ENCODE data around the gene SIK3. TPM values are rescaled to one million over a fixed set of nuclear protein-coding genes. Genes with fewer than 3 reads are reported as not detected.
A peak's percentile ranks its signal among the peaks of the same experiment; 100 is the strongest.

SIK3 gene
- polyA plus RNA-seq, 1 experiment = 9.0 TPM

GRCh38 chr11:116857936-116858335, 240.3 kb downstream of the SIK3 start:
- Histone ChIP-seq H3K27ac (ENCODE audit: low read depth, low read length) (no peak overlapping the region), H3K9me3 (ENCODE audit: control insufficient read depth, insufficient read depth, low read length) (no peaks in the 10 kb centered on the region), H3K27me3 (ENCODE audit: control insufficient read depth, insufficient read depth, low read length) (no peaks in the 10 kb centered on the region), H3K4me3 (ENCODE audit: low read depth, low read length) (no peak overlapping the region)
- no peak for TF ChIP-seq CTCF (IDR thresholded peaks at IDR 0.05; ENCODE audit: low read depth, low read length)
- ChIA-PET POLR2A (no interaction called here), CTCF (interaction anchor here (1.0 to 2.3 kb wide), 5 partner anchors 21 to 369 kb away, joined by 3 to 6 read pairs (median 4); partner anchors contain the start of gene APOA5)
- no peak for DNase-seq (ENCODE audit: low read depth, low spot score)

GRCh38 chr11:116857316-116857715, 240.9 kb downstream of the SIK3 start:
- H3K27me3 ChIP-seq (ENCODE audit: control insufficient read depth, insufficient read depth, low read length) = no peaks in the 10 kb centered on the region
- no peak overlapping the region for H3K27ac ChIP-seq (ENCODE audit: low read depth, low read length)
- H3K9me3 ChIP-seq (ENCODE audit: control insufficient read depth, insufficient read depth, low read length) = no peaks in the 10 kb centered on the region
- no peak overlapping the region for H3K4me3 ChIP-seq (ENCODE audit: low read depth, low read length)
- POLR2A ChIA-PET = interaction anchor here (0.5 to 0.6 kb wide), 2 partner anchors 16 to 155 kb away, joined by 4 to 10 read pairs; no protein-coding TSS in a partner anchor
- no peak for DNase-seq (ENCODE audit: low read depth, low spot score)
- CTCF ChIA-PET = interaction anchor here (1.0 to 2.3 kb wide), 4 partner anchors 21 to 249 kb away, joined by 3 to 6 read pairs (median 5); partner anchors contain the start of gene APOA5
- TF ChIP-seq CTCF (IDR thresholded peaks at IDR 0.05; ENCODE audit: low read depth, low read length) = no peak

- no peak for DNase-seq (ENCODE audit: low read depth, low spot score)
- Histone ChIP-seq H3K27me3 (ENCODE audit: control insufficient read depth, insufficient read depth, low read length) (no peaks in the 10 kb centered on the region), H3K4me3 (ENCODE audit: low read depth, low read length) (no peak overlapping the region), H3K27ac (ENCODE audit: low read depth, low read length) (no peak overlapping the region), H3K9me3 (ENCODE audit: control insufficient read depth, insufficient read depth, low read length) (no peaks in the 10 kb centered on the region)
- TF ChIP-seq CTCF (IDR thresholded peaks at IDR 0.05; ENCODE audit: low read depth, low read length) = no peak
- ChIA-PET CTCF (interaction anchor here (1.6 to 2.3 kb wide), 2 partner anchors 65 to 250 kb away, joined by 6 read pairs; partner anchors contain the start of gene APOA5), POLR2A (interaction anchor here (0.6 to 0.7 kb wide), 2 partner anchors 340 to 370 kb away, joined by 3 to 5 read pairs; no protein-coding TSS in a partner anchor)
Observed at GRCh38 chr11:116856423-116856822, 241.8 kb downstream of the SIK3 start.

GRCh38 chr11:116855413-116855812, 242.8 kb downstream of the SIK3 start:
- Histone ChIP-seq H3K27me3 (ENCODE audit: control insufficient read depth, insufficient read depth, low read length) (no peaks in the 10 kb centered on the region), H3K9me3 (ENCODE audit: control insufficient read depth, insufficient read depth, low read length) (no peaks in the 10 kb centered on the region), H3K27ac (ENCODE audit: low read depth, low read length) (no peak overlapping the region), H3K4me3 (ENCODE audit: low read depth, low read length) (no peak overlapping the region)
- TF ChIP-seq CTCF (IDR thresholded peaks at IDR 0.05; ENCODE audit: low read depth, low read length) = no peak
- no peak for DNase-seq (ENCODE audit: low read depth, low spot score)
- POLR2A ChIA-PET = interaction anchor here (0.6 kb wide), 1 partner anchor 243 kb away, joined by 3 read pairs; no protein-coding TSS in a partner anchor
- CTCF ChIA-PET = interaction anchor here (0.5 to 3.5 kb wide), 3 partner anchors 65 to 1584 kb away, joined by 4 to 16 read pairs (median 7); partner anchors contain the start of gene APOA5

GRCh38 chr11:116853461-116854073, 244.7 kb downstream of the SIK3 start:
- H3K27me3 ChIP-seq (ENCODE audit: control insufficient read depth, insufficient read depth, low read length) = no peaks in the 10 kb centered on the region
- POLR2A ChIA-PET = interaction anchor here (0.6 to 1.3 kb wide), 6 partner anchors 8 to 290 kb away, joined by 3 to 7 read pairs (median 4); partner anchors contain the start of gene APOA4
- peak overlapping the region; percentile 69 for H3K27ac ChIP-seq (ENCODE audit: low read depth, low read length)
- DNase-seq (ENCODE audit: low read depth, low spot score) = peak; percentile 74
- CTCF ChIA-PET = interaction anchor here (1.0 to 3.5 kb wide), 7 partner anchors 13 to 252 kb away, joined by 3 to 22 read pairs (median 4); partner anchors contain the start of gene APOA5
- H3K4me3 ChIP-seq (ENCODE audit: low read depth, low read length) = no peak overlapping the region
- no peak for TF ChIP-seq CTCF (IDR thresholded peaks at IDR 0.05; ENCODE audit: low read depth, low read length)
- H3K9me3 ChIP-seq (ENCODE audit: control insufficient read depth, insufficient read depth, low read length) = no peaks in the 10 kb centered on the region
